Esophagus squamous epithelium (tissue), 4 donors: ENCODE data around the gene FBXL7.

ENCODE experiments used
- CTCF ChIP-seq, 6 experiments: fragments of 450-650 bp in 4 of 6; fragments of 200-600 bp in 2 of 6; sonication (generic) in 2 of 6; IDR thresholded peaks; one replicate each; pipeline ENCODE4 v1.5.1; 2016 to 2019; ENCODE audit warnings: antibody characterized with exemption in 6 of 6, mild to moderate bottlenecking in 4 of 6, moderate library complexity in 4 of 6
- POLR2A ChIP-seq, 4 donors: fragments of 450-650 bp; IDR thresholded peaks; one replicate each; pipeline ENCODE4 v1.6.1; 2017; ENCODE audit warnings: antibody characterized with exemption in 4 of 4, mild to moderate bottlenecking in 4 of 4, moderate library complexity in 3 of 4

GRCh38 chr5:15560421-15560820 lies 60.4 kb downstream of the FBXL7 start:
- TF ChIP-seq POLR2A (IDR thresholded peaks at IDR 0.05) (no peak), CTCF (IDR thresholded peaks at IDR 0.05) (no peak)
